Liver (tissue), 9 donors: Measurements from ENCODE around the gene PLEKHA7. TPM values are rescaled to one million over a fixed set of nuclear protein-coding genes. Genes with fewer than 3 reads are reported as not detected.

Experiments used
- DNase-seq: peaks from one replicate; pipeline ENCODE4 v3.0.0-alpha.2; 2017; ENCODE audit warnings: low spot score
- H3K27ac ChIP-seq, 2 donors: one replicate each; pipeline ENCODE4 v1.7.0; 2013; ENCODE audit warnings: inconsistent platforms in 2 of 2, low read length in 2 of 2, control low read depth in 1 of 2, low read depth in 1 of 2, mild to moderate bottlenecking in 1 of 2
- H3K27me3 ChIP-seq, 4 donors: one replicate each; pipeline versions ENCODE4 v1.6.1 to v1.7.0; 2013; ENCODE audit warnings: low read length in 3 of 4, inconsistent platforms in 1 of 4, mild to moderate bottlenecking in 1 of 4, moderate library complexity in 1 of 4; ENCODE audit not compliant: control insufficient read depth in 4 of 4, insufficient read depth in 4 of 4
- H3K36me3 ChIP-seq, 4 donors: one replicate each; pipeline versions ENCODE4 v1.6.1 to v1.7.0; 2013; ENCODE audit warnings: low read length in 3 of 4, mild to moderate bottlenecking in 3 of 4, low read depth in 1 of 4, moderate library complexity in 1 of 4; ENCODE audit not compliant: control insufficient read depth in 4 of 4, insufficient read depth in 3 of 4
- H3K4me1 ChIP-seq, 4 donors: one replicate each; pipeline versions ENCODE4 v1.6.1 to v1.7.0; 2013; ENCODE audit warnings: low read length in 3 of 4, mild to moderate bottlenecking in 3 of 4, moderate library complexity in 1 of 4; ENCODE audit not compliant: control insufficient read depth in 4 of 4, insufficient read depth in 4 of 4
- H3K4me3 ChIP-seq, 3 donors: one replicate each; pipeline versions ENCODE4 v1.6.1 to v1.7.0; 2013; ENCODE audit warnings: low read length in 3 of 3, control low read depth in 1 of 3, low read depth in 1 of 3, mild to moderate bottlenecking in 1 of 3
- H3K9ac ChIP-seq, 2 donors: one replicate each; pipeline ENCODE4 v1.7.0; 2013; ENCODE audit warnings: low read length in 2 of 2, mild to moderate bottlenecking in 2 of 2, moderate library complexity in 2 of 2, control low read depth in 1 of 2, low read depth in 1 of 2
- H3K9me3 ChIP-seq, 4 donors: one replicate each; pipeline versions ENCODE4 v1.6.1 to v1.7.0; 2013; ENCODE audit warnings: low read length in 3 of 4; ENCODE audit not compliant: control insufficient read depth in 4 of 4
- EGR1 ChIP-seq, 2 donors: IDR thresholded peaks; 2 replicates each; pipeline ENCODE4 v1.6.1; 2016 to 2018; ENCODE audit warnings: antibody characterized with exemption in 2 of 2, low read depth in 2 of 2
- FOXA1 ChIP-seq: IDR thresholded peaks from 2 replicates; pipeline ENCODE4 v1.6.1; 2016; ENCODE audit warnings: antibody characterized with exemption
- FOXA2 ChIP-seq: IDR thresholded peaks from 2 replicates; pipeline ENCODE4 v1.6.1; 2016; ENCODE audit warnings: antibody characterized with exemption
- GABPA ChIP-seq, 2 donors: IDR thresholded peaks in 1 of 2; conservative IDR thresholded peaks in 1 of 2; 2 replicates each; pipeline ENCODE4 v1.6.1; 2016; ENCODE audit warnings: antibody characterized with exemption in 2 of 2, mild to moderate bottlenecking in 1 of 2, moderate library complexity in 1 of 2
- HNF4A ChIP-seq, 2 donors: conservative IDR thresholded peaks; 2 replicates each; pipeline ENCODE4 v1.6.1; 2016; ENCODE audit warnings: antibody characterized with exemption in 2 of 2, mild to moderate bottlenecking in 2 of 2
- HNF4G ChIP-seq: IDR thresholded peaks from 2 replicates; pipeline ENCODE4 v1.6.1; 2016; ENCODE audit warnings: antibody characterized with exemption
- JUND ChIP-seq, 2 donors: IDR thresholded peaks; 2 replicates each; pipeline ENCODE4 v1.6.1; 2016; ENCODE audit warnings: antibody characterized with exemption in 2 of 2
- RAD21 ChIP-seq, 2 donors: IDR thresholded peaks; 2 replicates each; pipeline ENCODE4 v1.6.1; 2016; ENCODE audit warnings: antibody characterized with exemption in 2 of 2, mild to moderate bottlenecking in 2 of 2
- REST ChIP-seq: IDR thresholded peaks from 2 replicates; pipeline ENCODE4 v1.6.1; 2016; ENCODE audit warnings: antibody characterized with exemption, mild to moderate bottlenecking
- RXRA ChIP-seq, 2 donors: IDR thresholded peaks; 2 replicates each; pipeline ENCODE4 v1.6.1; 2017 to 2018; ENCODE audit warnings: antibody characterized with exemption in 2 of 2, mild to moderate bottlenecking in 1 of 2
- SP1 ChIP-seq: IDR thresholded peaks from 2 replicates; pipeline ENCODE4 v1.6.1; 2018; ENCODE audit warnings: antibody characterized with exemption, mild to moderate bottlenecking
- TAF1 ChIP-seq: conservative IDR thresholded peaks from 2 replicates; pipeline ENCODE4 v1.6.1; 2016; ENCODE audit warnings: antibody characterized with exemption, mild to moderate bottlenecking
- ZBTB33 ChIP-seq: IDR thresholded peaks from 2 replicates; pipeline ENCODE4 v1.6.1; 2016; ENCODE audit warnings: antibody characterized with exemption
- WGBS: extraction: QIAGEN DNeasy Blood & Tissue Kit; methylation state at CpG from one replicate; pipeline ENCODE4 v1.1.7; 2013; 5-methylcytosine and 5-hydroxymethylcytosine counted together
- polyA plus RNA-seq, 2 donors: library from polyadenylated mRNA; stranded (reverse) in 1 of 2; unstranded in 1 of 2; fragments of 200-250 nt in 1 of 2; fragments of >200 nt in 1 of 2; fragmentation: Nextera tagmentation in 1 of 2; extraction: Ambion mirVana in 1 of 2; gene quantifications; one replicate each; pipeline versions ENCODE4 v1.2.1 to v1.2.3, GENCODE V29; 2013 to 2015
- total RNA-seq, 2 donors: library from RNA; depleted of rRNA; stranded (reverse); fragments of >200 nt; gene quantifications; one replicate each; pipeline ENCODE4 v1.2.3, GENCODE V29; 2014
- TF ChIP-seq, protein P1 (sequence below): fragments of 150-350 bp; IDR thresholded peaks from 2 replicates; pipeline ENCODE4 v1.5.1; 2017; ENCODE audit warnings: improper control_type of control experiment, low read depth, low read length; ENCODE audit not compliant: missing input control
- donor health status: healthy.
- donor health status: healthy.
- donor health status: healthy.
- donor health status: healthy.
- donor health status: healthy.

Gene PLEKHA7
- total and polyA plus RNA-seq, 4 donors = 6.1 to 28.8 (median 8.5) TPM

DNA sequence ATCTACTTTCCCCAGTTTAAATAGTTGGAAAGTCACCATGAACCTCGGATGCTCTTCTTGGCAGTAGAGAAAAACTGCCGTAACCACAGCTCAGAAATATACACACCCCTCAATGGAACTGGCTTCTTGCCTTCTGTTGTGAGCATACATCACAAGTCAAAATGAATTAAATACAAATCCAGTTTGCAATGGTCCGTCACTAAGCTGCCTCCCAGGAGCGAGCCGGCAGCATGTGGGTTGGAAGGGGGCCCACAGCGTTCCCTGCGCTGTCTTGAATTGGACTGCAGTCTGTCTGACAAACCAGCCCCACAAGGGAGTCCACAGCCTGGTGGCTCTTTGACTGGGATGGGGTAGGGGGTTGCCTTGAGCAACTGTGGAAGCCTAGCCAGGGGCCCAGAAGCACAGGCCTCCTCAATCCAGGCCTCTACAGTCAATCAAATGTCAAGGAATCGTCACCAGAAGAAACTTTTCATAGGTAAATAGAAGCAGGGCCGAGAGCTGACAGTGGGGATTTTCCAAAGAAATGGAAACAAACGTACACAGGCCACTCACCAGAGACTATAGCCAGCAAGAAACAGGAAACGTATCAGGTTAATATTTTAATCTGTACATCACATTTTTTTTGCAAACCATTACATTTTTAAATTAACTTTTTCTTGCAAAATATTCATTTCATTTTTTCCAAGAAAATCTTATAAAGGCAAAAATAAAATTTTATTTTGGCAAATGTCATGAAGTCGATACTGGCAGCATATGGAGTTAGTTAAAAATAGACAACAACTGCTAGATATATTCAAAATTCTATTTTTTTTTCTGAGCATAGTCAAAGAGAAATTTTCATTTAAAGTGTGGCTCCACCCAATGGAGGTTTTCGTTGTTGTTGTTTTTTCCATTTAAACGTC is 237.3 kb downstream of the PLEKHA7 start (continued):
- TF ChIP-seq, protein P1, sequence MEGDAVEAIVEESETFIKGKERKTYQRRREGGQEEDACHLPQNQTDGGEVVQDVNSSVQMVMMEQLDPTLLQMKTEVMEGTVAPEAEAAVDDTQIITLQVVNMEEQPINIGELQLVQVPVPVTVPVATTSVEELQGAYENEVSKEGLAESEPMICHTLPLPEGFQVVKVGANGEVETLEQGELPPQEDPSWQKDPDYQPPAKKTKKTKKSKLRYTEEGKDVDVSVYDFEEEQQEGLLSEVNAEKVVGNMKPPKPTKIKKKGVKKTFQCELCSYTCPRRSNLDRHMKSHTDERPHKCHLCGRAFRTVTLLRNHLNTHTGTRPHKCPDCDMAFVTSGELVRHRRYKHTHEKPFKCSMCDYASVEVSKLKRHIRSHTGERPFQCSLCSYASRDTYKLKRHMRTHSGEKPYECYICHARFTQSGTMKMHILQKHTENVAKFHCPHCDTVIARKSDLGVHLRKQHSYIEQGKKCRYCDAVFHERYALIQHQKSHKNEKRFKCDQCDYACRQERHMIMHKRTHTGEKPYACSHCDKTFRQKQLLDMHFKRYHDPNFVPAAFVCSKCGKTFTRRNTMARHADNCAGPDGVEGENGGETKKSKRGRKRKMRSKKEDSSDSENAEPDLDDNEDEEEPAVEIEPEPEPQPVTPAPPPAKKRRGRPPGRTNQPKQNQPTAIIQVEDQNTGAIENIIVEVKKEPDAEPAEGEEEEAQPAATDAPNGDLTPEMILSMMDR = no peak
- TF ChIP-seq FOXA2 (no peak), GABPA (IDR thresholded peaks at IDR 0.05 in 1 of 2, conservative IDR thresholded peaks at IDR 0.05 in 1 of 2) (no peak)

DNA sequence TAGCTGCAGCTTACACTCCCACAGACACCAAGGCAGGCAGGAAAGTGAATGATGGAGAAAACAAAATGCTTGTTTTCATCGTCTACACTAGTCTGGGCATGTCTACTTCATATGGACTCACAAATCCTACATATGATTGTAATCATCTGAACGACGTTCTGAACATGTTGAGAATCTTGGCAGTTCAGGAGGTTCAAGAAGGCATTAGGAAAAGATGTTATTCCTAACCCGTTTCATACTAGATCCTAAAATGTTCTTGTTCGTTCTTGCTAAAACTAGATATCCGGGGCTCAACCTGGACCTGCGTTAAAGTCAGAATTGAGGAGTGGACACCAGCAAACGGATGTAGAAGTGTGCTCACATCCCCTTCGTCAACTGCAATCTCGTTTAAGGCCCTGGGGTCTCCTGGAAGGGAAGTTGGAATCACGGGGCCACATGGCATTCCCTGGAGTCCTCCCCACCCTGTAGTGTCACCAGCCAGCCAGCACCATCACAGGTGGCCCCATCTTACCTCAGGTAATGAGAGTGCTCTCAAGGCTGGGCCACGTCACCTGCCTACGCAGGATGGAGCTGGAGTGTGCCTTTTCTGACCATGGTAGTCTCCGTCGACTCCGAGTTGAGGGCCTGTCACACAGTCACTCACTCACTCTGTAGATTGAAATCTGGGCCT is 238.5 kb downstream of the PLEKHA7 start:
- TF ChIP-seq SP1 (no peak), TAF1 (no peak), RXRA (IDR thresholded peaks at IDR 0.05) (no peak), FOXA1 (no peak), EGR1 (IDR thresholded peaks at IDR 0.05; ENCODE audit: low read depth in 2 of 2) (no peak), HNF4G (no peak), ZBTB33 (no peak), RAD21 (IDR thresholded peaks at IDR 0.05) (no peak), JUND (IDR thresholded peaks at IDR 0.05) (no peak), GABPA (IDR thresholded peaks at IDR 0.05 in 1 of 2, conservative IDR thresholded peaks at IDR 0.05 in 1 of 2) (no peak), REST (no peak), HNF4A (conservative IDR thresholded peaks at IDR 0.05) (no peak)
- Histone ChIP-seq H3K4me1 (peaks cover 11 to 20% (median 18%) of the 10 kb centered on the region in 4 donors), H3K9ac (no peak overlapping the region), H3K27ac (peak overlapping the region in 1 of 2 donors; percentile 33), H3K9me3 (no peaks in the 10 kb centered on the region), H3K4me3 (no peak overlapping the region), H3K27me3 (no peaks in the 10 kb centered on the region), H3K36me3 (peaks cover 0 to 8% (median under 1%) of the 10 kb centered on the region in 4 donors)
- 93% methylated on average over 16 of the region's 16 CpGs for WGBS
- DNase-seq = no peak
